GM13976 (cell line): Measurements from ENCODE around the gene DHRS2.
A peak's percentile ranks its signal among the peaks of the same experiment; 100 is the strongest.

Experiments
- DNase-seq: peaks from one replicate; pipeline ENCODE4 v3.0.0; 2012; ENCODE audit warnings: low spot score
- CTCF ChIP-seq: IDR thresholded peaks from 2 replicates; pipeline ENCODE4 v1.5.1; 2012; ENCODE audit warnings: borderline replicate concordance, mild to moderate bottlenecking; ENCODE audit not compliant: insufficient read depth; ENCODE audit errors: extremely low read depth, missing control alignments, control extremely low read depth
- in situ Hi-C: fragments of 300-500 bp; cut with MboI; formaldehyde crosslinking; loops from one replicate; pipeline ENCODE4 v1.12.0; 2022; ENCODE audit warnings: low sequenced_read_pairs, mixed read lengths, inconsistent platforms; ENCODE audit not compliant: unreplicated experiment

The DHRS2 gene

GRCh38 chr14:23639048-23639890 lies 3.1 kb downstream of the DHRS2 start:
- DNase-seq = peak; percentile 11
- in situ Hi-C loops = no loop called here

GRCh38 chr14:23639891-23640523 lies 3.8 kb downstream of the DHRS2 start:
- in situ Hi-C loops = no loop called here
- DNase-seq = no peak
- no peak for TF ChIP-seq CTCF

More at GRCh38 chr14:23639048-23639890, 3.1 kb downstream of the DHRS2 start:
- no peak for TF ChIP-seq CTCF

- TF ChIP-seq CTCF = no peak
- DNase-seq = no peak
- in situ Hi-C loops = no loop called here
Measured at GRCh38 chr14:23640524-23641141, 4.5 kb downstream of the DHRS2 start.

GRCh38 chr14:23641180-23641914 lies 5.2 kb downstream of the DHRS2 start:
- in situ Hi-C loops = no loop called here

GRCh38 chr14:23641915-23642588 lies 5.9 kb downstream of the DHRS2 start:
- no peak for DNase-seq
- in situ Hi-C loops = no loop called here
- no peak for TF ChIP-seq CTCF

More at GRCh38 chr14:23641180-23641914, 5.2 kb downstream of the DHRS2 start:
- no peak for TF ChIP-seq CTCF
- DNase-seq = no peak
